Hepatocyte (in vitro differentiated cells): ENCODE data around the gene WFDC5. TPM values are rescaled to one million over a fixed set of nuclear protein-coding genes. Genes with fewer than 3 reads are reported as not detected.

Experiments
- DNase-seq: peaks from one replicate; pipeline ENCODE4 v3.0.0-alpha.2; 2016; ENCODE audit warnings: low spot score
- H2AFZ ChIP-seq: fragments of 200-600 bp; sonication (generic); 2 replicates; pipeline ENCODE4 v1.6.0; 2016; ENCODE audit warnings: antibody characterized with exemption, mild to moderate bottlenecking
- H3K27ac ChIP-seq: fragments of 200-600 bp; sonication (generic); 2 replicates; pipeline ENCODE4 v1.5.1; 2016; ENCODE audit warnings: mild to moderate bottlenecking
- H3K27me3 ChIP-seq: fragments of 200-600 bp; sonication (generic); 2 replicates; pipeline ENCODE4 v1.6.1; 2016
- H3K36me3 ChIP-seq: fragments of 200-600 bp; sonication (generic); replicated peaks from 2 replicates; pipeline ENCODE4 v1.5.1; 2016; ENCODE audit warnings: low read depth; ENCODE audit not compliant: insufficient read depth
- H3K4me1 ChIP-seq: fragments of 200-600 bp; sonication (generic); 2 replicates; pipeline ENCODE4 v1.5.1; 2016; ENCODE audit warnings: mild to moderate bottlenecking, moderate library complexity; ENCODE audit not compliant: insufficient read depth
- H3K4me2 ChIP-seq: fragments of 200-600 bp; sonication (generic); 2 replicates; pipeline ENCODE4 v1.6.0; 2016
- H3K4me3 ChIP-seq: fragments of 200-600 bp; sonication (generic); 2 replicates; pipeline ENCODE4 v1.5.1; 2016; ENCODE audit warnings: mild to moderate bottlenecking
- H3K79me2 ChIP-seq: fragments of 200-600 bp; sonication (generic); 2 replicates; pipeline ENCODE4 v1.6.0; 2017; ENCODE audit warnings: mild to moderate bottlenecking
- H3K9me2 ChIP-seq: fragments of 200-600 bp; sonication (generic); replicated peaks from 2 replicates; pipeline ENCODE4 v1.6.0; 2017; ENCODE audit warnings: mild to moderate bottlenecking; ENCODE audit not compliant: insufficient read depth
- H3K9me3 ChIP-seq: fragments of 200-600 bp; sonication (generic); 2 replicates; pipeline ENCODE4 v1.5.1; 2016; ENCODE audit warnings: low read depth, mild to moderate bottlenecking
- H4K20me1 ChIP-seq: fragments of 200-600 bp; sonication (generic); 2 replicates; pipeline ENCODE4 v1.6.0; 2016; ENCODE audit warnings: mild to moderate bottlenecking; ENCODE audit not compliant: insufficient read depth, poor library complexity, severe bottlenecking
- EZH2 ChIP-seq: fragments of 200-600 bp; sonication (generic); IDR thresholded peaks from 2 replicates; pipeline ENCODE4 v1.6.1; 2016; ENCODE audit warnings: antibody characterized with exemption, mild to moderate bottlenecking, borderline replicate concordance
- EZH2phosphoT487 ChIP-seq: fragments of 200-600 bp; sonication (generic); IDR thresholded peaks from one replicate; pipeline ENCODE4 v1.6.1; 2018; ENCODE audit warnings: antibody characterized with exemption, mild to moderate bottlenecking, low read depth, moderate library complexity; ENCODE audit not compliant: unreplicated experiment, severe bottlenecking
- WGBS: methylation state at CpG from one replicate; pipeline ENCODE4 v1.1.6; 2016; ENCODE audit warnings: low lambda C conversion rate; ENCODE audit errors: missing lambda C conversion rate; 5-methylcytosine and 5-hydroxymethylcytosine counted together
- polyA plus RNA-seq: library from polyadenylated mRNA; unstranded; fragments of >200 nt; fragmentation: Nextera tagmentation; extraction: Ambion mirVana; gene quantifications from 2 replicates; pipeline ENCODE4 v1.2.1, GENCODE V29; 2016
- total RNA-seq: library from RNA; depleted of rRNA; stranded (reverse); fragments of >200 nt; gene quantifications from 2 replicates; pipeline ENCODE4 v1.2.3, GENCODE V29; 2014
- TF ChIP-seq, protein P1 (sequence below): fragments of 200-600 bp; sonication (generic); IDR thresholded peaks from 2 replicates; pipeline ENCODE4 v1.5.1; 2016; ENCODE audit warnings: antibody characterized with exemption, mild to moderate bottlenecking; ENCODE audit not compliant: poor library complexity

The WFDC5 gene
- total and polyA plus RNA-seq, 2 experiments from 2014 or later, result 0.47 TPM; not detected in 1

DNA sequence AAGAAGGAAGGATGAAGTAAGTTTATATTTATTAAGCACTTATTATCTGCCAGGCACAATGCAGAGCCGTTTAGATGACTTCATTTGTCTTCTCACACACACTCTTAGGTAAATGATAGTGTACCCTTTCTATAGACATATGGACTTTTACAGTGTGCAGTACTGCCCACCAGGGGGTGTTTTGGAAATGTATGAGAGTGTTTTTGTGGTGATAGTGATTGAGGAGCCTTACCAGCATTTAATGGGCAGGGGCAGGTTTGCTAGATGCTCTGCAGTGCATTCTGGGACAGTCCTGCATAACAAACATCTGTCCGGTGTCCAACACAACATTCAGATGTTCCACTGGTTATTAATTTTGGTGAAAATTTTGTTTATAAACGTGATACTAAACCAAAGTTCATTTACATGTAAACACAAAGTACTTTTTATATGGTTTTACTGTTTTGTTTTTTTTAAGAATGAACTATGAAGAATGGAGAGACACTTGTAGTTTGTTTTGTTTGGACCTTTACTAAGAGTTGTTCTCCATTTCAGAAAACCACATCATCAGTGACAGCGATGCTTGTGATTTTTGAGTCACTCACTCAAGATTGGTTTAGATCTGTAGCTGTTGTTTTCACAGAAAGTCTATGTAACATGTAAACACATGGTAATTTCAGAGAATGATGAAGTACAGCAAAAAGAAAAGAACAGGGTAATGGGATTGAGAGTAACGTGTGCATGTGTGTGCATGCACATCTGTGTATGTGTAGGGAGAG is 33.9 kb downstream of the WFDC5 start:
- no peak for DNase-seq
- Histone ChIP-seq H3K79me2 (no peaks in the 10 kb centered on the region), H3K27ac (no peak overlapping the region), H3K36me3 (no peaks in the 10 kb centered on the region), H3K27me3 (no peaks in the 10 kb centered on the region), H3K4me3 (no peak overlapping the region), H3K4me2 (no peak overlapping the region), H3K9me2 (no peaks in the 10 kb centered on the region), H3K9me3 (peaks cover 3% of the 10 kb centered on the region), H4K20me1 (no peaks in the 10 kb centered on the region), H2AFZ (no peak overlapping the region), H3K4me1 (no peaks in the 10 kb centered on the region)
- WGBS, result 88% methylated on average over 5 of the region's 5 CpGs
- TF ChIP-seq EZH2, result no peak
- TF ChIP-seq EZH2phosphoT487, result no peak
- TF ChIP-seq, protein P1, sequence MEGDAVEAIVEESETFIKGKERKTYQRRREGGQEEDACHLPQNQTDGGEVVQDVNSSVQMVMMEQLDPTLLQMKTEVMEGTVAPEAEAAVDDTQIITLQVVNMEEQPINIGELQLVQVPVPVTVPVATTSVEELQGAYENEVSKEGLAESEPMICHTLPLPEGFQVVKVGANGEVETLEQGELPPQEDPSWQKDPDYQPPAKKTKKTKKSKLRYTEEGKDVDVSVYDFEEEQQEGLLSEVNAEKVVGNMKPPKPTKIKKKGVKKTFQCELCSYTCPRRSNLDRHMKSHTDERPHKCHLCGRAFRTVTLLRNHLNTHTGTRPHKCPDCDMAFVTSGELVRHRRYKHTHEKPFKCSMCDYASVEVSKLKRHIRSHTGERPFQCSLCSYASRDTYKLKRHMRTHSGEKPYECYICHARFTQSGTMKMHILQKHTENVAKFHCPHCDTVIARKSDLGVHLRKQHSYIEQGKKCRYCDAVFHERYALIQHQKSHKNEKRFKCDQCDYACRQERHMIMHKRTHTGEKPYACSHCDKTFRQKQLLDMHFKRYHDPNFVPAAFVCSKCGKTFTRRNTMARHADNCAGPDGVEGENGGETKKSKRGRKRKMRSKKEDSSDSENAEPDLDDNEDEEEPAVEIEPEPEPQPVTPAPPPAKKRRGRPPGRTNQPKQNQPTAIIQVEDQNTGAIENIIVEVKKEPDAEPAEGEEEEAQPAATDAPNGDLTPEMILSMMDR, result peak; percentile 22

DNA sequence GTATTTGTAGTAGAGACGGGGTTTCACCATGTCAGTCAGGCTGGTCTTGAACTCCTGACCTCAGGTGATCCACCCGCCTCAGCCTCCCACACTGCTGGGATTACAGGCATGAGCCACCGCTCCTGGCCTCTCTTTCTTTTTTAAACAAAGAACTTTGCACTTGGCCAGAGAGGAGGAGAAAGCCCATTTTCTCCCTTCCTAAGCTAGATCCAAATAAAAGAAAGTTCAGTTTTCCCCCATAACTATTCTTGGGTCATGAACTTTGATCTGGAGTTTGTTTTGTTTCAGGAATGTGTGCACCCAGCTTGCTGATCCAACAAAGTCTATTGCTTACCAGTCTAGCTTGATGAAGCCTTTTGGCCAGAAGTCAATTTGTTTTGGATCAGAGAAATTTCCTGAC is 37.4 kb downstream of the WFDC5 start:
- 61% methylated on average over 3 of the region's 3 CpGs for WGBS
- Histone ChIP-seq H3K79me2 (no peaks in the 10 kb centered on the region), H3K36me3 (no peaks in the 10 kb centered on the region)

DNA sequence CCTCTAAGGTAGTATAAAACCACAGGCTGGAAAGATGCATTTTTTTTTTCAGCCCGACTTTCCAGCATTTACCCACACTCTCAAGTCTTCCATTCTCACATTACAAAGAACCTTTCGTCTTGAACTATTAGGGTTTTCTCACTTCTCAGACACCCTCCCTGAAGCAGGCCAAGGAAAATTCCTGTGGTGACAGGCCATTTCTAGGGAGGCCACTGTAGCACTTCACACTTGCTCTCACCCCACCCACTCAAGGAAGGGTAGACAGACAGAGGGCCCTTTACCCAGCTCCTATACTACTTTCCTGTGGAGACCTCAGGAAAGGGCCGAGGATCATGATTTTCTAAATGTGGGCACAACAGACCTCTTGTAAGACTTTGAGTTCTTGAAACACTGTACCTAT is 41.8 kb downstream of the WFDC5 start:
- no peaks in the 10 kb centered on the region for H3K27me3 ChIP-seq
- DNase-seq, result no peak
- no peak overlapping the region for H3K27ac ChIP-seq
- H3K4me3 ChIP-seq, result no peak overlapping the region
- no peaks in the 10 kb centered on the region for H3K79me2 ChIP-seq
- TF ChIP-seq, protein P1, result no peak
- no peak for TF ChIP-seq EZH2phosphoT487
- no peak for TF ChIP-seq EZH2
- H3K36me3 ChIP-seq, result no peaks in the 10 kb centered on the region
- H4K20me1 ChIP-seq, result no peaks in the 10 kb centered on the region
- no peak overlapping the region for H2AFZ ChIP-seq
- no peaks in the 10 kb centered on the region for H3K9me3 ChIP-seq
- no peaks in the 10 kb centered on the region for H3K9me2 ChIP-seq
- 100% methylated on average over 3 of the region's 3 CpGs for WGBS
- no peaks in the 10 kb centered on the region for H3K4me1 ChIP-seq
- H3K4me2 ChIP-seq, result no peak overlapping the region

More for the DNA sequence above, 37.4 kb downstream of the WFDC5 start:
- Histone ChIP-seq H3K4me2 (no peak overlapping the region), H3K27me3 (no peaks in the 10 kb centered on the region), H3K4me3 (no peak overlapping the region), H3K9me3 (peaks cover 3% of the 10 kb centered on the region), H2AFZ (no peak overlapping the region), H3K9me2 (no peaks in the 10 kb centered on the region), H3K27ac (no peak overlapping the region), H4K20me1 (no peaks in the 10 kb centered on the region), H3K4me1 (no peaks in the 10 kb centered on the region)
- no peak for DNase-seq
- TF ChIP-seq, protein P1, result no peak
- TF ChIP-seq EZH2phosphoT487, result no peak
- no peak for TF ChIP-seq EZH2
